NCI-H510A treated with DMSO at 0.1 percent for 48 hours (cell line): Measurements from ENCODE around the gene CDC42BPB.
A peak's percentile ranks its signal among the peaks of the same experiment; 100 is the strongest.

ENCODE experiments used
- DNase-seq: peaks from one replicate; lab custom pipeline; 2025; lab: John Stamatoyannopoulos, UW

CDC42BPB gene

DNA sequence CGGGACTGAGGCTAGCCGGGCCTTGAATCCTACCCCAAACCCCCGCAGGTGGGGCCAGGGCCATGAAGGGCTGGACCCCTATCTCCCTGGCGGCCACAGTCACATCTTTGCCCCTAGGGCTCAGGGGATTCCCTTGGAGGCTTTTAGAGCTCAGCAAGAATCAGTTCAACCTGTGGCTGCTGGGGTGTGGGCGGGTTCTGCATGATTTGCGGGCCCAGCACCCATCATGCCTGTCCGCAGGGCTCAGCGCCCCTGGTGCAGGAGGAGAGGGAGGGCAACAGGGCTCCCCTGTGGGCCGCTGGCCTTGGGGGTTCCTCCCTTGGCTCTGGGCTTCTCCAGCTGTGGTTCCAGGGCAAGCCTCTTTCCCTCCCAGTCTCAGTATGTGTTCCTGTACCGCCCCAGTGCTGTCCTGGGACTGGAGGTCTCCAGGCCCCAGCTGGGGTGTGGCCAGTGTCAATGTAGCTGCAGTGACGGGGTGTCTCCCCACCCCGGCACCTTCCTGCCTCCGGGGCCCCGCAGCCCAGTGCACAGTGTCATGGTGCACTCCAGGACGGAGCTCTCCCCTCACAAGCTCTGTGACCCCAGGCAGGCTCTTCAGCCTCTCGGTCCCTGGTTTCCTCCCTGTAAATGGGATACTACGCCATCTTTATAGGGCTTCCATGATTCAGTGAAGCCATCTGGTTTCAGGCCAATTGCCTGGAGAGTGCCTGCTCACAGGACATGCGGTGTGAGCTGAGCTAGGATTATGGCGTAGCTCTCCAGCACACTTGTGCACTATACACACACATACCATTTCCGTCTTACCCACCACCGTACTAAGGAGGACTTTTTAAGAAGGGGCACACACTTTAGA is 16.8 kb upstream of the CDC42BPB start:
- DNase-seq: no peak

DNA sequence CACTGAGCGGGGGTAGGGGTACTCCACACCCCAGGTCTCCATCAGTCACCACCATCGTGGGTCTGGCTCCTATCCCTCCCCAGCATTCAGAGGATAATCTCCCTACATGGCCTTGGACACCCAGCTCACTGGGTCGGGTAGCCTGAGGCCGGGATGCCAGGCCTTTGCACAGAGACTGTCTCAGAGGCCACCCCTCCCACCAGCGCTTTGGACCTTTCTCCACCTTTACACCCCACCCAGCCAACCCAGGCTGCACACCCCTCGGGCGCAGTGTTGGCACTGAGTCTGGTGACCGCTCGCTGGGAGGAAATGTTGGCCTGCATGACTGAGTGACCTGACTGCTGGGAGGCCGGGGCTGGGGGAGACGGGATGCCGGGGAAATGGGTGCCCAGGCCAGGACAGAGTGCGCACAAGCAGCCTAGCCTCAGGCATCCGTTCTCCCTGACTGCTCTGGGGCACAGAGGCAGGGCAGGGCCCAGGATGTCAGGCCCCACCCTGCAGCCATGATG is 16.1 kb upstream of the CDC42BPB start:
- DNase-seq: no peak

DNA sequence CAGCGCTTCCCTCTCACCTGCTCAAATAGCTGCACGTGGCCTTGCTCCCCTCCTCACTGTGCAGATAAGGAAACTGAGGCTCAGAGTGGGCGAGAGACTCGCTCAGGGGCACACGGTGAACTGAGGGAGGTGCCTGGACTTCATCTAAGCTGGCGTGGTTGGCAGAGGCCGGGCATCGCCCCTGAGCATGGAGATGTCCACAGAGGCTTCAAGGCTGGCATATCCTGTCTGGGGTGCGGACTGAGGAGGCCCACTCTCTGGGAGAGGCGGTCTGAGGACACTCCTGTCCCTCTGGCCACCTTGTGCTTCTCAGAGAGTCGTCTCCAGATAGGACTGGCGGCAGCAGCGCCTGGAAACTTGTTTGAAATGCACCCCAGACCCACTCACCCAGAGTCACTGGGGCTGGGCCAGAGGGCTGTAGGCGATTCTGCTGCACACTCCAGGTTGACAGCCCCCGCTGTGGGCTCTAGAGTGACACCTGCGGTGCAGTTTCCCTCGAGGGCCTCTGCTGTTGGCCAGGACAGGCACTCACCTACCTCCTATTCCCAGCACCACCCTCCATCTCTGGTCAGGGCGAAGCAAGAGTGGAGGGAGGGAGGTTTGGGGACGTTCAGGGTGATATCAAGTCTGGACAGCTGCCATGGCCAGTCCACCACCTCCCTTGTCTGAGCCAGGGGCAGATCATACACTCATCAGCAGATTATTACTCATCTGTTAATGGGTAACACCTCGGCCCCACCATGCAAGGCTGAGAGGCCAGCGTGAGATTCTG is 15.4 kb upstream of the CDC42BPB start:
- DNase-seq: no peak

DNA sequence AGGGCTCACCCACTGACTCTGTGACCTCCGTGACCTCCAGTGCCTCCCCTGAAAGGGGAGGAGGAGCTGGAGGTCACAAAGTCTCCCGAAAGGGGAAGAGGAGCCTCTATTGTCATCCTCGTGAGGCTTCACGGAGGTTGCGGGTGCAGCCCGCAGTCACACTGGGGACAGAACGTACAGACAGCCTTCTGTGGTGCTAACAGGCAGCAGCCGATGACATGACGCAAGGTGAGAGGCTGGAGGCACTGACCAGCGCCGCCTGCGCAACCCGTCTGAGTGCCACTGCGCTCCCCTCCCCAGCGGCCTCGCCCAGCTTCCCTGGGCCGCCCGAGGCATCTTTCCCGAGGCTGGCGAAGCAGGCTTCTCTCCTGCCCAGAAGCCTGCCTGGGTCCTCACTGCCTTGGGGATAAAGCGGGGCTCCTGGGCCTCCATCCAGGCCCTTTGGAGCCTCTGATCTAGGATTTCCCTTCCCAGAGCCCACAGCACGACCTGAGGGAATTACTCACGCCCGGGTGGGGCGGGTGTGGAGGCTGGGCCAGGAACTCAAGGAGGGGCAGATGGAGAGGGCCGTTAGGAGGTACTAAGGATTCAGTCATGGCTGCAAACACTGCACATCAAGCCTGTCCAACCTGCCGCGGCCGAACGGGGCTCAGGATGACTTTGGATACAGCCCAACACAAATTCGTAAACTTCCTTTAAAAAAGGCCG is 14.3 kb upstream of the CDC42BPB start:
- no peak for DNase-seq

DNA sequence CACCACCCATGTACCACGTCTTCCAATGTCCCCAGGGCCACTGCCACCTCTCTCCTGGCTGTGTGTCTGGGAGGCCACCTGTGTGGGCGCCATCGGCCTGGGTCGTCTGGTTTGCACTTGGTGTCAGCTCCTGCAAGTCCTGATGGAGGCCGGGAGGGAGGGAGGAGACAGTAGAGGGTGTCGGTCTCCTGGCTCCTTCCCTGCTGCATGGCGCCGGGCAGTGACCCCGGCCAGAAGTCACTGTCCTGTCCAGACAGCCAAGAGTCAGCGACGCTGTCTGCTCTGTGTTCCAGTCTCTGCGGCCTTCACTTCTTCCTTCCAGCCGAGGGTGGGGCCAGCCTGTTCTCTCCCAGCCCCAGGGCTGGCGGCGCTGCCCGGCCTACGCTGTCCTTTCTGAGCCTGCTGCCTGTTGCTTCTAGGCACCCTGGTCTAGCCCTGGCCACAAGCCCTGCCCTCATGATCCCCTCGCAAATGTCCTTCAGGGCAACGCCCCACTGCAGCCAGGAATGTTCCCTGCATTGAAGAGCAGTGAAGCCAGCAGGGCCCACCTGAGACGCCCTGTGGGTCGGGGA is 13.7 kb upstream of the CDC42BPB start:
- no peak for DNase-seq

DNA sequence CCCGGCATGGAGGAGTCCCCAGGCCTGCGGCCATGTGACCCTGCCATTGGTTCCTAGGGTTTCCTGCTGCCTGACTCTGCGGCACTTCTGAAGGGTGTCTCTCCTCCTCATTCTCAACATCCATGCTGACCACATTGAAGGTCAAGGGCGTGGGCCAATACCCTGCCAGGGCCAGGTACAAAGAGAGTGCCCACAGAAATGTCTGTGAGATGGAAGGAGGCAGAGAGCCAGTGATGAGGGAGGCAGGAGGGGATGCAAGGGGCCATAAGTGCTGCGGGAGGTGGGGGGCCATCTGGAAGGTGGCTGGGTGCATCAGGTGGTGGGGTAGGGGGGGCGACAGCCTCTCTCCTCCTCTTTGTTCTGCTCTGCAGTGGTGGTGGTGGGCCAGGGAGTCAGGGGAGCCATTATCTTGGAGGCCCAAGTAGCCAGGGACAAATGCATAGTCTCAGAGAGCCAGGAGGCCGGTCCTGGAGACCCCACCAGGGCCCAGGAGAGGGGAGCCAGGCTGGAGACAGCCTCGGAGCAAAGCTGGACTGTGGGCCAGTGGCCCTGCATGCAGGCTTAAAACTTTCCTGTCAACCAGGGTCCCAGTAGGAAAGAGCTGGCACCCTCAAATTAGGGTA is 13.0 kb upstream of the CDC42BPB start:
- DNase-seq: no peak

DNA sequence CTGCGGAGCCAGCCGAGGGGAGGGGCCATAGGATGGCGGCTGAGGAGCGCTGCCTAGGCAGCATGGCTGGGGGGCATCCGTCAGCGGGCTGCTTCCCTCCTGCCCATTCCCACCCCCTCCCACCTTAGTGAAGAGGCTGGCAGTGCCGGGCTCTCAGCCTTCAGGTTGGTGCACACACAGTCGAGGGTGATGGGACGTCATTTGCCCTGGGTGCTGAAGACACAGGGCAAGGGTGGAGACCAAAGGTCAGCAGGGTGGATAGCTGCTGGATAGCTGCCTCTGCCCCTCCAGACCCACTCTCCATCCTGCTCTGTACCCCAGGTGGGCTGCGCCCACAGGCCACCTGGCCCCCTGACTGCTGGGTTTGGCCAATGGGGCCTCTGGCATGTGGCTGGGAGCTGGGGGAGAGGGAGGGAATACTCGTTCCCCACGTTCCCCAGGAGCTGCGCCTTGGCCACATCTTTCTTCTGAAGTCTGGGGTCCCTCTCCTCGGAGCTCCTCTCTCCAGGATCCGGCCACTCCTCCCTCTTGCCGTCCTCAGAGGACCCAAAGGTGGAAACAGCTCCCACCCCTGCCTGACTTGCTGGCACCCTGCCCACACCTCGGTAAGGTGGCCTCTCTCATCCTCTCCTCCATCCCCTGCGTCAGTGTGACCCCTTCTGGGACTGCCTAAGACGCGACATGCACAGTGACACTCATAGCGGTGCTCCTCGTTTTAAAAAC is 11.2 kb upstream of the CDC42BPB start:
- no peak for DNase-seq

DNA sequence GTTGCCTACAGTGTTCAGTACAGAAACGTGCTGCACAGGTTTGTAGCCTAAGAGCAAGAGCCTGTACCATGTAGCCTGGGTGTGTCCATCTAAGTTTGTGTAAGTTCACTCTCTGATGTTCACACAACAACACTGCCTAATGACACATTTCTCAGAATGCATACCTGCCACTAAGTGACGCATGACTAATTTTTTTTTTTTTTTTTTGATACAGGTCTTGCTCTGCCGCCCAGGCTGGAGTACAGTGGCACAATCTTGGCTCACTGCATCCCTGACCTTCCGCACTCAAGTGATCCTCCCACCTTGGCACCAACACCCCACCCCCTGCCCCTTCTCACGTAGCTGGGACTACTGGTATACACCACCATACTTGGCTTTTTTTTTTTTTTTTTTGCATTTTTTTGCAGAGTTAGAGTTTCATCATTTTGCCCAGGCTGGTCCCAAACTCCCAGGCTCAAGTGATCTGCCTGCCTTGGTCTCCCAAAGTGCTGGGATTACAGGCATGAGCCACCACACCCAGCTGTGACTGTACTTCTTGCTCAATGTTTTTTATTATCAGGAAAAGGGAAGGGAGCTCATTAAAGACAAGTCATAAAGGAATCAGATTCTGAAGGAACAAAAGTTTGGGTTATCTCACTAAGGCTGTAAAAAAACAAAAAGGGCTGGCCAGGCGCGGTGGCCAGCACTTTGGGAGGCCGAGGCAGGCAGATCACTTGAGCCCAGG is 10.0 kb upstream of the CDC42BPB start:
- DNase-seq: no peak

DNA sequence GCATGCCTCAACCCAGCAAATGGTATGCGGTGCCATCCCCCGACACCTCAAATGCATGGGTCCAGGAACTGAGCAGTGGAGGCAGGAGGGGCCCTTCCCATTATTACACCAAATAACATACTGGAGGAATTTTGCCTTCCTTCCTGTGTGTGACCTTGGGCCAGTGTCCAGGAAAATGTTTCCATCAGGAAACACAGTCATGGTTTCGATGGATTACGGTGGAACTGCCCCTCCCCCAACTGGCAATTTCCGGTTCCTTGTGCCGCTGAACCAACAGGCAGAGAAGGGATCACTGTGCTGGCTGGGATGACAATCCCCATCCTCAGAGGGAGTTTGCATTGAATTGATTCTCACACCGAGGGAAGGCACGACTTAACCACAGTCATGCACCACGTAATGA is 9.1 kb upstream of the CDC42BPB start:
- DNase-seq: no peak

DNA sequence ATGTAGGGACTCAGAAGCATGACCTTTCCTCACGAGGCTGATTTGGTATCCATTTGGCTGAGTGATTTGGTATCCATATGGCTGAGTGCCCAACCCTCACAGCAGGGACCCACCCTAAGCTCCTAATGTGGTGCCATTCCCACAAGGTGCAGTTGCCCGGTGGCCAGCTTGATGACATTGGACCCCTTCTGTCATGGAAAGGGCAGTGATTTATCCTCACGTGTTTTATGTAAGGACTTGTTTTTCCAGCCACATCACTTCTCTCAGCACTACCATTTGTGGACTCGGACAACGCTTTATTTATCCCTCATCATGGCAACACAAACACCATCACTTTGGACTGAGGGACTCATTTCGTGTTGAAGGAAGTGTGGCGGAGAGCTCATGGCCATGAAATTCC is 8.5 kb upstream of the CDC42BPB start:
- no peak for DNase-seq

DNA sequence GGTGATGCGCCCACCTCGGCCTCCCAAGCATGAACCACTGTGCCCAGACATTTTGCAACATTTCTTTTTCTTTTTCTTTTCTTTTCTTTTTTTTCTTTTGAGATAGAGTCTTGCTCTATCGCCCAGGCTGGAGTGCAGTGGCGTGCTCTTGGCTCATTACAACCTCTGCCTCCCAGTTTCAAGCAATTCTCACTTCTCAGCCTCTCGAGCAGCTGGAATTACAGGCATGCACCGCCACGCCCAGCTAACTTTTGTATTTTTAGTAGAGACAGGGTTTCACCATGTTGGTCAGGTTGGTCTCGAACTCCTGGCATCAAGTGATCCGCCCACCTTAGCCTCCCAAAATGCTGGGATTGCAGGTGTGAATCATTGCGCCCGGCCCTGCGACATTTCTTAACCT is 7.6 kb upstream of the CDC42BPB start:
- no peak for DNase-seq

DNA sequence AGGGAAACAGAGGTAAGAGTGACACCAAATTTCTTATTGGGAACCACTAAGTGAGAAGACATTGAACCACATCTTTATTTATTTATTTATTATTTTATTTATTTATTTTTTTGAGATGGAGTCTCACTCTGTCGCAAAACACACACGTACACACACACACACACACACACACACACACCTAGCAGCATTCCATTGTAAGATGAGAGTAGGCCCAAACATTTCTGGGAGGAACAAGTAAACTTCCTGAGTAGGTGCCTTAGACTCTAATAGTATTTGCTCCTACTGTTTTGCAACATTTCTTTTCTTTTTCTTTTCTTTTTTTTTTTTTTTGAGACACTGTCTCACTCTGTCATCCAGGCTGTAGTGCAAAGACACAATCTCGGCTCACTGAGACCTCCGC is 7.1 kb upstream of the CDC42BPB start:
- no peak for DNase-seq

DNA sequence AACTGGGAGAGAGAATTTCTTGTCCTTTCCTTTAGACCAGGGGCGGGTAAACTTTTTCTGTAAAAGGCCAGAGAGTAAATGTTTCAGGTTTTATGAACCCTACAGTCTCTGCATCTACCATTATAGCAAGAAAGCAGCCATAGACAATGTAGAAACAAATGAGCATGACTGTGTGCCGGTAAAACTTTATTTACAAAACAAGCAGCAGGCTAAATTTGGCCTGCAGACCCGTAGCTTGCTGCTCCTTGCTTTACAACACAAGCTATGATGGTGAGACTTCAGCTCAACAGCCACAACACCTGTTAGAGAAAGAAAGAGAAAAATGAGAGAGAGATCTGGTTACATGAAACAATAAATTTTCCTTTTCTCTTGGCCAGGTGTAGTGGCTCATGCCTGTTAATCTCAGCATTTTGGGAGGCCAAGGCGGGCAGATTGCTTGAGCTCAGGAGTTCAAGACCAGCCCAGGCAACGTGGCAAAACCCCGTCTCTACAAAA is 4.2 kb upstream of the CDC42BPB start:
- no peak for DNase-seq

DNA sequence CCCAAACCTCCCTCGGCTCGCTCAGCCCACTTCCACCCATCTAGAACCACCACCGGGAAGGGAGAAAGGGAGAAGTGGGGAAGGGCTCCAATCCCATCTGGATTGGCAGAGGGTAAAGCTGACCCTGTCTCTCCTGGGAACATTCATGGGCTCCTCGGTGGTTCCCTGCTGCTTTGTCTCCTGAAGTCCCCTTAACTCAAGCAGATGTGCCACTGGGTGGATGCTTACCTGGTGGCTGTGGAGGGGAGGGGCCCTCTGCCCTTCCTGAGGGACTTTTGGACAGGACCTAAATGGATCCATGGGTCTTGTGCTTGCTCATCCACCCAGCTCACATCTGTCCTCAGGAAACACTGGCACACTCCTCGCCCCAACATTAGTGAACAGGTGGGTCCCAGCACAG is 2.2 kb upstream of the CDC42BPB start:
- DNase-seq: no peak

DNA sequence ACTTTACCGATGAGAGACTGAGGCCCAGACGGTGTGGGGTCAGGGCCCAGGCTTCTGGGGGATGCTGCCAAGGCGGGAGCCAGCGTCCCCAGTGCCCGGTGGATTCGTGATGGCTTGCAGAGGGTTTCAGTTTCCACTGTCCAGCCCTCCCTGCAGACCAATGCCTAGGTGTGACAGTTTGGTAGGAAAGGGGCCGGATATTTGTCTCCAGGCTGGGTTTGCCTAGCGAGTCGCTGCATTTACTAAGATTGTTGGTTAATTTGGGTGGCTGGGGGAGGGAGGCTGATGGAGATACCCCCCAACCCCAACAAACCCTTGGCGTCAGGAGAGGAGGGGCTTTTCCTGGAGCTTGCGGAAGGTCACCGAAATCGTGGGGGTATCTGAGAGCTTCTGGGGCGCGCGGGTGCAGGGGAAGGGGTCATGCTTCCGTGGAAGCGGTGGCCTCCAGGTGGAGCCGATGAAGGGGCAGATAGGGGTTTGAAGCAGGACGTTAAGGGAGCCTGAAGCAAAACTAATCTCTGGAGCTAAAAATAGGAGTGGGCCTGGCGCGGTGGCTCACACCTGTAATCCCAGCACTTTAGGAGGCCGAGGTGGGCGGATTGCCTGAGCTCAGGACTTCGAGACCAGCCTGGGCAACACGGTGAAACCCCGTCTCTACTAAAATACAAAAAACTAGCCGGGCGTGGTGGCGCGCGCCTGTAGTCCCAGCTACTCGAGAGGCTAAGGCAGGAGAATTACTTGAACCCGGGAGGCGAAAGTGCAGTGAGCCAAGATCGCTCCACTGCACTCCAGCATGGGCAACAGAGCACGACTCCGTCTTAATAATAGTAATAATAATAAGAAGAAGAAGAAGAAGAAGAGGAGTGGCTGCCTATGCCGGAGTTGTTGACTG is 1.1 kb upstream of the CDC42BPB start:
- no peak for DNase-seq

DNA sequence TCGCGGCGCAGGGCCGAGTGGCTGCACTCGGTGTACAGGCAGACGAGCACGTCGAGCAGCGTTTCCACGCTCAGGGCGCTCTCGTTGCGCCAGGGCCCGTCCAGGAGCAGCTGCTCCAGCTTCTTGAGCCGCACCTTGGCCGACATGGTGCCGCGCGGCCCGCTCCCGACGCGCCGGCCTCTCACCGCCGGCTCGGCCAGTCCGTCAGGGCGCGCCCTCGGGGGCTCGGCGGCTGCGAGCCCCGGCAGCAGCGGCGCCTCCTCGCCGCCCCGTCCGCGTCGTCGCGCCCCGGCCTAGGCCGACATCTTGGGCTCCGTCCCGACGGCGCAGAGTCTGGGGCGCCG is 349 bp downstream of the CDC42BPB start:
- no peak for DNase-seq

DNA sequence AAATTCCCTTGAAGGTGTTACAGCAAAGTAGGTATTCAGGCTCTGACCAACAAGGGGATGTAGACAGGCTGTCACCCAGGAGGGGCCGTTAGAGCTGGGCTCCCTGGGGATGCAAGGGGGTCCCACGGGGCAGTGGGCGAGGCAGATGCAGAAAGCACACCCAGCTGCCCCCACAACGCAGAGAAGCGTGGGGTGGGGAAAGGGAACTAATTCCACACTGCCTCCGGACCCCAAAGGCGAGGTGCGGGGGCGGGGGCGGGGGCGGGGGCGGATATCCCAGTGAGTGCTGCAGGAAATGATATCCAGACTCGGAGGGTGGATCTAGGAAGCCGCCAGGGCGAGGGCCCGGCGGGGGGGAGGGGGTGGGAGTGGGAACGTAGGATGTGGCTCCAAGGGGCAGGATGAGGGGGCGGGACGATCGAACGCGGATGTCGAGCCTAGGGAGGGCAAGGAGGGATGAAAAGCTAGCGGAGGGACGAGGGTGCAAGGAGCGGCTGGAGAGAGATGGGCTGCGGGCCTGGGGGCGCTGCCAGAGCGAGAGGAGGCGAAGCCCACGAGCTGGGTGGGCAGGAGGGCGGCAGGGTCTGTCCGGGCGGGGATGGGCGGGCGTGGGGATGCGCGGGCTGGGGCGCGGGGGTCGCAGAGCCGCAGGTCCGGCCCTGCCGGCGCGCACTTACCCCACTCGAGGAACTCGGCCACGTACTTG is 874 bp downstream of the CDC42BPB start:
- DNase-seq: peak; percentile 23

DNA sequence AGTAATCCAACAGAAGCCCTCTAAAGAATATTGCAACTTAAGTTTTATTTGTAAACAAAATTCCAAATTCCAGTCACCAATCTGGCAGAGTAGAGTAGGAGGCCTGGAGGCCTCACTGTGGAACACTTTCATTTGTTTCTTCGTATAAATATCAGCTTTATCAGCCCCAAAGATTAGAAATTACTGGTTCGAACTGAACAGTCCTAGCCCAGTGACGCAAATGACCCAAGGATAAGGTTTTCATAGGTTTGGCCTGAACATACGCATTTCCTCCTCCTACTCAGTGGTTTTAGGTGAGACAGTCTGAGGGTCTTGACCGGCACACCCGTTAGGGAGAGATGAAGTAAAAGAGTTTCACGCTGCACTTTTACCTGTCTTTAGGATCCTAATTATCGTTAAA is 1.7 kb downstream of the CDC42BPB start:
- DNase-seq: no peak

DNA sequence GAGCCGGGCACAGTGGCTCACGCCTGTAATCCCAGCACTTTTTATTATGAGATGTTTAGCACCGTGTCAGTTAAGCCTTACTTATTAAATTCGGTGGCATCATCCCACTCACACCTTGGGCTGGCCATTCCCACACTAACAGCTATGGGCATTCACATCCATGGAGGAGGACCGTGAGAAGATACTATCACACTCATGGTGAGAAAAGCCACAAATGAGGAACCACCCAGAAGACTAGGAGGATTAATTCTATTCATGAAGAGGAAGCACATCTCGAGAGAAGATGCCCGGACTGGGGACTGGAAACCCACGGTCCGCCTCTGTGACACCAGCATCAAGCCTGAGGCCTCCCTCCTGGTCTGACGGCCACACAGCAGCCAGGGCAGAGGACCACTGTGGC is 4.9 kb downstream of the CDC42BPB start:
- DNase-seq: no peak
